ENCODE data around the gene KCNAB1.

Gene KCNAB1

DNA sequence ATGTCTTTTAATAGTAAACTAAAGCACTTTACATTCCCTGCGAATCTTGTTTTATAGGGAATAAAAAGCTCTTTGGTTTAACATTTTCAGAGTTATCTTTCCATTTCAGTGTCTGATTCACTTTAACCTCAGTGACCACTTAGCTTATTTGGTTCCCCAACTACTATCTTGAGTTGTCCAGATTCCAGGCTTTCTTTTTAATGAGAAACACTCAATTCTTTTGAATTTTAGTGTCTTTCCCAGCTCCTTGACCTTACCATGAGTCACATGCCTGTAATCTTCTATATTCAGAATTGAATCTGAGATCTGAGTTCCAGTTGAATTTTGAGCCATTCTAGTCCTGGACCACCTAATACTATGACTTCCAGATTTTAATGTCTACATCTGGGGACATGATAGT lies 144.4 kb downstream of the KCNAB1 start:
- TF ChIP-seq, protein P1, sequence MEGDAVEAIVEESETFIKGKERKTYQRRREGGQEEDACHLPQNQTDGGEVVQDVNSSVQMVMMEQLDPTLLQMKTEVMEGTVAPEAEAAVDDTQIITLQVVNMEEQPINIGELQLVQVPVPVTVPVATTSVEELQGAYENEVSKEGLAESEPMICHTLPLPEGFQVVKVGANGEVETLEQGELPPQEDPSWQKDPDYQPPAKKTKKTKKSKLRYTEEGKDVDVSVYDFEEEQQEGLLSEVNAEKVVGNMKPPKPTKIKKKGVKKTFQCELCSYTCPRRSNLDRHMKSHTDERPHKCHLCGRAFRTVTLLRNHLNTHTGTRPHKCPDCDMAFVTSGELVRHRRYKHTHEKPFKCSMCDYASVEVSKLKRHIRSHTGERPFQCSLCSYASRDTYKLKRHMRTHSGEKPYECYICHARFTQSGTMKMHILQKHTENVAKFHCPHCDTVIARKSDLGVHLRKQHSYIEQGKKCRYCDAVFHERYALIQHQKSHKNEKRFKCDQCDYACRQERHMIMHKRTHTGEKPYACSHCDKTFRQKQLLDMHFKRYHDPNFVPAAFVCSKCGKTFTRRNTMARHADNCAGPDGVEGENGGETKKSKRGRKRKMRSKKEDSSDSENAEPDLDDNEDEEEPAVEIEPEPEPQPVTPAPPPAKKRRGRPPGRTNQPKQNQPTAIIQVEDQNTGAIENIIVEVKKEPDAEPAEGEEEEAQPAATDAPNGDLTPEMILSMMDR (IDR thresholded peaks at IDR 0.05), result no peak

DNA sequence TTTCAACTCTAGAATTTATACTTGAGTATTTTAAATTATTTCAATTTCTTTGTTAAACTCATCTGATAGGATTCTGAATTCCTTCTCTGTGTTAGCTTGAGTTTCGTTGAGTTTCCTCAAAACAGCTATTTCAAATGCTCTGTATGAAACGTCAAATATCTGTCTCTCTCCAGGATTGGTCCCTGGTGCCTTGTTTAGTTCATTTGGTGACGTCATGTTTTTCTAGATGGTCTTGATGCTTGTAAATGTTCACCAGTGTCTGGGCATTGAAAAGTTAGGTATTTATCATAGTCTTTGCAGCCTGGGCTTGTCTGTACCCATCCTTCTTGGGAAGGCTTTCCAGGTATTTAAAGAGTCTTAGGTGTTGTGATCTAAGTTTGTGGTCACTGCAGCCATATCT lies 151.1 kb downstream of the KCNAB1 start:
- TF ChIP-seq, protein P1 (IDR thresholded peaks at IDR 0.05), result no peak

DNA sequence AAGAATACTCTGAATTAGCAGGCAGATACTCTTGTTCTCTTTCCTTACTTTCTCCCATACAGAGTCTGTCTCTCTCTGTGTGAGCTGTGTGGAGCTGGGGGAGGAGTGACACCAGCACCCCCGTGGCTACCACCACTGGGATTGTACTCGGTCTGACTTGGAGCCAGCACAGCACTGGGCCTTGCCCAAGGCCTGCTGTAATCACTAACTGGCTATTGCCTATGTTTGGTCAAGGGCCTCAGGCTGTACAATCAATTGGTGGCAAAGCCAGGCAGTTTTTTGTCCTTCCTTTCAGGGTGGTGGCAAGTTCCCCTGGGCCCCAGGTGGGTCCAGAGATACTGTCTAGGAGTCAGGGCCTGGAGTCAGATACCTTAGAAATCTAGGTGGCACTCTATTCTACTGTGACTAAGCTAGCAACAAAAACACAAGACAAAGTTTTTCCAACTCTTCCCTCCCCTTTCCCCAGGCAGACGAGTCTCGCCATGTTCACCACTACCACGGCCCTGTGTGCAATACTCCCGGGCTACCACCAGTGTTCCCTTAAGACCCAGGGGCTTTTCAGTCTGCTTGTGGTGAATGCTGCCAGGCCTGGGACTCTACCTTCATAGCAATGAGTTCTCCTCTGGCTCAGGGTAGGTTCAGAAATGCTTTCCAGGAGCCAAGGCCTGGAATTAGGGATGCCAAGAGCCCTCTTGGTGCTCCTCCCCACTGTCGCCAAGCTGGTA lies 151.8 kb downstream of the KCNAB1 start:
- TF ChIP-seq, protein P1 (IDR thresholded peaks at IDR 0.05), result no peak

DNA sequence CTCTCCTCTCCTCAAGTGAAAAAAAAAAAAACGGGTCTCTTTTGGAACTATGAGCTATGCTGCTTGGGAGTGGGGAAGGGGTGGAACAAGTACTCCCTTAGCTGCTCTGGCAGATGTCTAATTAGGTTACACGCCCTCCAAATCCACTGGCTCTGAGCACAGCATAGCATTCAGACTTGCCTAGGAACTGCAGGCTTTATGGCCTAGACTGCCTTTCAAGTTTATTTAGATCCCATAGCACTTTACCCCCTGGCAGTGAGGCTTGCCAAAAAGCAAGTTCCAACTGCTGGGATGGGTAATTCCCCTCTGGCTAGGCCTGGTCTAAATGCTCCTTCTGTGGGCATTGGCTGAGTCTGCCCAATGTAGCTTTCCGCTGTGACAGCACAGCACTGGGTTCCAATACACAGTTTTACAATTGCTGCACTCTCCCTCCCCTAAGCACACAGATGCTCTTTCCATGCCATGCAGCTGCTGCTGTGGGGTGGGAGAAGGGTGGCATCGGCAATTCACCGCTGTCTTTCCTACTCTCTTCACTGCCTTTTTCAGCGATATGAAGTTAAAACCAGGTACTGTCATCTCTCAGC lies 152.8 kb downstream of the KCNAB1 start:
- TF ChIP-seq, protein P1 (IDR thresholded peaks at IDR 0.05), result no peak

DNA sequence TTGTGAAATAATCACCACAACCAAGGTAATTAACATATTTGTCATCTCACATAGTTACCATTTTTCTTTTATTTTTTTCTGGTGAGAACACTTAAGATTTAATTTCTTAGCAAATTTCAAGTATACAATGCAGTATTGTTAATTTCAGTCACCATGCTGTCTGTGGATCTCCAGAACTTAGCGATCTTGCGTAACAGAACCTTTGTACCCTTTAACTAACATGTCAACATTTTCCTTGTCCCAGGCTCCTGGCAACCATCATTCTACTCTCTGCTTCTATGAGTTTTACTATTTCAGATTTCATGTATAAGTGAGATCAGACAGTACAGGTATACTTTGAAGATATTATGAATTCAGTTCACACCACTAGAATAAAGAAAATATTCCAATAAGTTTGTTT lies 154.4 kb downstream of the KCNAB1 start:
- TF ChIP-seq, protein P1 (IDR thresholded peaks at IDR 0.05), result no peak

DNA sequence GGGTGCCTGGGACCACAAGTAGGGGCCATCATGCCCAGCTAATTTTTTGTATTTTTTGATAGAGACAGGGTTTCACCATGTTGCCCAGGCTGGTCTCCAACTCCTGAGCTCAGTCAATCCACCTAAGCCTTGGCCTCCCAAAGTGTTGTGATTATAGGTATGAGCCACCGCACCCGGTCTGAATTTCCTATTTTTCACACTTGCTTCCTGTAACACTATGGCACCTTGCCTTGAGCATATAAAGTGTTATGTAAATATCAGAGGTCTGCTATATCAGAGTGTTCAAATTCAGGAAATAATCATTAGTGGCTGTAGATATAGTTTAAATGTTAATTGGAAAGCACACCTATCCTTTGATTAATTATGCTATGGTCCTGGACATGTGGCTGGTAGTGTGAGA lies 165.2 kb downstream of the KCNAB1 start:
- TF ChIP-seq, protein P1 (IDR thresholded peaks at IDR 0.05), result no peak

DNA sequence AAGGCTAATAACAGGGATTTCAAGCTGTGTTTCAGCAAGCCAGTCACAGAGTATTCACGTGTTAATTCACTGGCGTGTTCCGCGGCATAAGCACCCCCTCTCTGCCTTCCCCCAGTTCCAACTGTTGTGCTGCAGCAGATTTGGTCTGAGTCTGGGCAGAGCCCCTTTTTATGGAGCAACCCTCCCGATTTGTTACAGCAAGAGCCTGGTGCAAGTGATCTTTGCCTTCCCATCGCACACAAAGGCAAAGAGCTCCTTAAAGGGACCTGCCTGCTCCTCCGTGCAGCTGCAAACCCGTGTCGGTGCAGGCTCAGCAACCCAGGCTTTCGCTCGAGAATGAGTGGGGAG lies 170.5 kb downstream of the KCNAB1 start:
- TF ChIP-seq, protein P1 (IDR thresholded peaks at IDR 0.05), result no peak
